Measurements from ENCODE around the gene ADAMTS18.
A peak's percentile ranks its signal among the peaks of the same experiment; 100 is the strongest.
"Not testable (repeated sequence)": the region's sequence is repeated elsewhere in the genome, so short reads cannot be mapped to it uniquely, and the experiment has no call there.

ADAMTS18 gene

GRCh38 chr16:77277141-77277540, 157.7 kb downstream of the ADAMTS18 start:
- DNase-seq, result no peak

- no peak for DNase-seq
Measured at GRCh38 chr16:77276661-77277060, 158.2 kb downstream of the ADAMTS18 start.

GRCh38 chr16:77275303-77275702, 159.5 kb downstream of the ADAMTS18 start:
- DNase-seq, result not testable (repeated sequence)

- DNase-seq, result no peak
Measured at GRCh38 chr16:77273815-77274214, 161.0 kb downstream of the ADAMTS18 start.

- no peak for DNase-seq
Measured at GRCh38 chr16:77271532-77272426, 163.1 kb downstream of the ADAMTS18 start.

- DNase-seq, result not testable (repeated sequence)
Measured at GRCh38 chr16:77266185-77266584, 168.6 kb downstream of the ADAMTS18 start.

- no peak for DNase-seq
Measured at GRCh38 chr16:77262971-77263370, 171.9 kb downstream of the ADAMTS18 start.

GRCh38 chr16:77250400-77250799, 184.4 kb downstream of the ADAMTS18 start:
- no peak for DNase-seq

- no peak for DNase-seq
Measured at GRCh38 chr16:77246150-77246549, 188.7 kb downstream of the ADAMTS18 start.

- DNase-seq, result not testable (repeated sequence)
Measured at GRCh38 chr16:77242471-77242870, 192.4 kb downstream of the ADAMTS18 start.

GRCh38 chr16:77238593-77238992, 196.2 kb downstream of the ADAMTS18 start:
- DNase-seq, result no peak

- peak; percentile 92 for DNase-seq
Measured at GRCh38 chr16:77236063-77236511, 198.7 kb downstream of the ADAMTS18 start.

GRCh38 chr16:77234611-77235010, 200.2 kb downstream of the ADAMTS18 start:
- DNase-seq, result no peak

- no peak for DNase-seq
Measured at GRCh38 chr16:77233799-77234519, 200.9 kb downstream of the ADAMTS18 start.
